ENCODE data around the gene LSAMP. TPM values are rescaled to one million over a fixed set of nuclear protein-coding genes. Genes with fewer than 3 reads are reported as not detected.

Gene LSAMP
- total and polyA plus RNA-seq, 2 of the 8 experiments (the other 6 are each of a cell fraction or from before 2014, with no cell fraction given): 1.8 to 5.7 TPM

GRCh38 chr3:116058844-116059243, 386.4 kb downstream of the LSAMP start (continued):
- TF ChIP-seq, protein P1, sequence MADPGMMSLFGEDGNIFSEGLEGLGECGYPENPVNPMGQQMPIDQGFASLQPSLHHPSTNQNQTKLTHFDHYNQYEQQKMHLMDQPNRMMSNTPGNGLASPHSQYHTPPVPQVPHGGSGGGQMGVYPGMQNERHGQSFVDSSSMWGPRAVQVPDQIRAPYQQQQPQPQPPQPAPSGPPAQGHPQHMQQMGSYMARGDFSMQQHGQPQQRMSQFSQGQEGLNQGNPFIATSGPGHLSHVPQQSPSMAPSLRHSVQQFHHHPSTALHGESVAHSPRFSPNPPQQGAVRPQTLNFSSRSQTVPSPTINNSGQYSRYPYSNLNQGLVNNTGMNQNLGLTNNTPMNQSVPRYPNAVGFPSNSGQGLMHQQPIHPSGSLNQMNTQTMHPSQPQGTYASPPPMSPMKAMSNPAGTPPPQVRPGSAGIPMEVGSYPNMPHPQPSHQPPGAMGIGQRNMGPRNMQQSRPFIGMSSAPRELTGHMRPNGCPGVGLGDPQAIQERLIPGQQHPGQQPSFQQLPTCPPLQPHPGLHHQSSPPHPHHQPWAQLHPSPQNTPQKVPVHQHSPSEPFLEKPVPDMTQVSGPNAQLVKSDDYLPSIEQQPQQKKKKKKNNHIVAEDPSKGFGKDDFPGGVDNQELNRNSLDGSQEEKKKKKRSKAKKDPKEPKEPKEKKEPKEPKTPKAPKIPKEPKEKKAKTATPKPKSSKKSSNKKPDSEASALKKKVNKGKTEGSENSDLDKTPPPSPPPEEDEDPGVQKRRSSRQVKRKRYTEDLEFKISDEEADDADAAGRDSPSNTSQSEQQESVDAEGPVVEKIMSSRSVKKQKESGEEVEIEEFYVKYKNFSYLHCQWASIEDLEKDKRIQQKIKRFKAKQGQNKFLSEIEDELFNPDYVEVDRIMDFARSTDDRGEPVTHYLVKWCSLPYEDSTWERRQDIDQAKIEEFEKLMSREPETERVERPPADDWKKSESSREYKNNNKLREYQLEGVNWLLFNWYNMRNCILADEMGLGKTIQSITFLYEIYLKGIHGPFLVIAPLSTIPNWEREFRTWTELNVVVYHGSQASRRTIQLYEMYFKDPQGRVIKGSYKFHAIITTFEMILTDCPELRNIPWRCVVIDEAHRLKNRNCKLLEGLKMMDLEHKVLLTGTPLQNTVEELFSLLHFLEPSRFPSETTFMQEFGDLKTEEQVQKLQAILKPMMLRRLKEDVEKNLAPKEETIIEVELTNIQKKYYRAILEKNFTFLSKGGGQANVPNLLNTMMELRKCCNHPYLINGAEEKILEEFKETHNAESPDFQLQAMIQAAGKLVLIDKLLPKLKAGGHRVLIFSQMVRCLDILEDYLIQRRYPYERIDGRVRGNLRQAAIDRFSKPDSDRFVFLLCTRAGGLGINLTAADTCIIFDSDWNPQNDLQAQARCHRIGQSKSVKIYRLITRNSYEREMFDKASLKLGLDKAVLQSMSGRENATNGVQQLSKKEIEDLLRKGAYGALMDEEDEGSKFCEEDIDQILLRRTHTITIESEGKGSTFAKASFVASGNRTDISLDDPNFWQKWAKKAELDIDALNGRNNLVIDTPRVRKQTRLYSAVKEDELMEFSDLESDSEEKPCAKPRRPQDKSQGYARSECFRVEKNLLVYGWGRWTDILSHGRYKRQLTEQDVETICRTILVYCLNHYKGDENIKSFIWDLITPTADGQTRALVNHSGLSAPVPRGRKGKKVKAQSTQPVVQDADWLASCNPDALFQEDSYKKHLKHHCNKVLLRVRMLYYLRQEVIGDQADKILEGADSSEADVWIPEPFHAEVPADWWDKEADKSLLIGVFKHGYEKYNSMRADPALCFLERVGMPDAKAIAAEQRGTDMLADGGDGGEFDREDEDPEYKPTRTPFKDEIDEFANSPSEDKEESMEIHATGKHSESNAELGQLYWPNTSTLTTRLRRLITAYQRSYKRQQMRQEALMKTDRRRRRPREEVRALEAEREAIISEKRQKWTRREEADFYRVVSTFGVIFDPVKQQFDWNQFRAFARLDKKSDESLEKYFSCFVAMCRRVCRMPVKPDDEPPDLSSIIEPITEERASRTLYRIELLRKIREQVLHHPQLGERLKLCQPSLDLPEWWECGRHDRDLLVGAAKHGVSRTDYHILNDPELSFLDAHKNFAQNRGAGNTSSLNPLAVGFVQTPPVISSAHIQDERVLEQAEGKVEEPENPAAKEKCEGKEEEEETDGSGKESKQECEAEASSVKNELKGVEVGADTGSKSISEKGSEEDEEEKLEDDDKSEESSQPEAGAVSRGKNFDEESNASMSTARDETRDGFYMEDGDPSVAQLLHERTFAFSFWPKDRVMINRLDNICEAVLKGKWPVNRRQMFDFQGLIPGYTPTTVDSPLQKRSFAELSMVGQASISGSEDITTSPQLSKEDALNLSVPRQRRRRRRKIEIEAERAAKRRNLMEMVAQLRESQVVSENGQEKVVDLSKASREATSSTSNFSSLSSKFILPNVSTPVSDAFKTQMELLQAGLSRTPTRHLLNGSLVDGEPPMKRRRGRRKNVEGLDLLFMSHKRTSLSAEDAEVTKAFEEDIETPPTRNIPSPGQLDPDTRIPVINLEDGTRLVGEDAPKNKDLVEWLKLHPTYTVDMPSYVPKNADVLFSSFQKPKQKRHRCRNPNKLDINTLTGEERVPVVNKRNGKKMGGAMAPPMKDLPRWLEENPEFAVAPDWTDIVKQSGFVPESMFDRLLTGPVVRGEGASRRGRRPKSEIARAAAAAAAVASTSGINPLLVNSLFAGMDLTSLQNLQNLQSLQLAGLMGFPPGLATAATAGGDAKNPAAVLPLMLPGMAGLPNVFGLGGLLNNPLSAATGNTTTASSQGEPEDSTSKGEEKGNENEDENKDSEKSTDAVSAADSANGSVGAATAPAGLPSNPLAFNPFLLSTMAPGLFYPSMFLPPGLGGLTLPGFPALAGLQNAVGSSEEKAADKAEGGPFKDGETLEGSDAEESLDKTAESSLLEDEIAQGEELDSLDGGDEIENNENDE (IDR thresholded peaks at IDR 0.05; ENCODE audit: insufficient replicate concordance, low read length): no peak
- TF ChIP-seq SIN3A (conservative IDR thresholded peaks at IDR 0.05 in 1 of 2, IDR thresholded peaks at IDR 0.05 in 1 of 2; ENCODE audit: low read depth in 1 of 2, low read length in 2 of 2) (no peak), SIRT6 (IDR thresholded peaks at IDR 0.05; ENCODE audit: low read length) (no peak), BACH1 (IDR thresholded peaks at IDR 0.05; ENCODE audit: low read length) (no peak), GABPA (IDR thresholded peaks at IDR 0.05; ENCODE audit: borderline replicate concordance, insufficient read depth, low read length) (no peak), YY1 (IDR thresholded peaks at IDR 0.05; ENCODE audit: low read depth, low read length) (no peak), CHD1 (IDR thresholded peaks at IDR 0.05; ENCODE audit: low read depth, low read length) (no peak)
- TF ChIP-seq, protein P2, sequence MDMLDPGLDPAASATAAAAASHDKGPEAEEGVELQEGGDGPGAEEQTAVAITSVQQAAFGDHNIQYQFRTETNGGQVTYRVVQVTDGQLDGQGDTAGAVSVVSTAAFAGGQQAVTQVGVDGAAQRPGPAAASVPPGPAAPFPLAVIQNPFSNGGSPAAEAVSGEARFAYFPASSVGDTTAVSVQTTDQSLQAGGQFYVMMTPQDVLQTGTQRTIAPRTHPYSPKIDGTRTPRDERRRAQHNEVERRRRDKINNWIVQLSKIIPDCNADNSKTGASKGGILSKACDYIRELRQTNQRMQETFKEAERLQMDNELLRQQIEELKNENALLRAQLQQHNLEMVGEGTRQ (IDR thresholded peaks at IDR 0.05; ENCODE audit: low read length): no peak

Measured in H1 (cell line).